Activated T-cell treated with anti-CD3 and anti-CD28 coated beads, Interleukin-2, amount 50 U/mL, for 72 hours (primary cell): ENCODE data around the gene MAOA. TPM values are rescaled to one million over a fixed set of nuclear protein-coding genes. Genes with fewer than 3 reads are reported as not detected.
A peak's percentile ranks its signal among the peaks of the same experiment; 100 is the strongest.

Source experiments
- ATAC-seq, 2 donors: fragments of 150-1000 bp; cut with Tn5 transposase; replicated peaks in 1 of 2; 2 replicates each; pipeline ENCODE4 v1.10.0; 2021; ENCODE audit warnings: moderate library complexity in 2 of 2, mild to moderate bottlenecking in 1 of 2
- DNase-seq, 2 donors: peaks; one replicate each; pipeline ENCODE4 v3.0.0; 2021 to 2022; ENCODE audit warnings: mixed read lengths in 1 of 2
- H3K27ac Mint-ChIP-seq: one replicate; pipeline ENCODE4 v1.8.0; 2022; ENCODE audit warnings: mild to moderate bottlenecking, moderate library complexity, mixed read lengths
- H3K27me3 Mint-ChIP-seq: one replicate; pipeline ENCODE4 v1.8.0; 2022; ENCODE audit warnings: low read depth, mixed read lengths
- H3K36me3 Mint-ChIP-seq, 2 donors: one replicate each; pipeline ENCODE4 v1.8.0; 2022; ENCODE audit warnings: mixed read lengths in 2 of 2, mild to moderate bottlenecking in 1 of 2; ENCODE audit not compliant: insufficient read depth in 2 of 2
- H3K4me1 Mint-ChIP-seq: one replicate; pipeline ENCODE4 v1.8.0; 2022; ENCODE audit warnings: low read depth, mixed read lengths
- H3K4me3 Mint-ChIP-seq, 2 donors: one replicate each; pipeline ENCODE4 v1.8.0; 2022; ENCODE audit warnings: mild to moderate bottlenecking in 2 of 2, mixed read lengths in 2 of 2, moderate library complexity in 2 of 2
- H3K9me3 Mint-ChIP-seq, 2 donors: one replicate each; pipeline ENCODE4 v1.8.0; 2022; ENCODE audit warnings: mixed read lengths in 2 of 2
- total RNA-seq, 2 donors: library from RNA; stranded (reverse); gene quantifications; one replicate each; pipeline ENCODE4 v1.2.3, GENCODE V29; 2022

Gene MAOA
- total RNA-seq, 2 donors from 2014 or later, result 6.3 to 13.2 TPM

DNA sequence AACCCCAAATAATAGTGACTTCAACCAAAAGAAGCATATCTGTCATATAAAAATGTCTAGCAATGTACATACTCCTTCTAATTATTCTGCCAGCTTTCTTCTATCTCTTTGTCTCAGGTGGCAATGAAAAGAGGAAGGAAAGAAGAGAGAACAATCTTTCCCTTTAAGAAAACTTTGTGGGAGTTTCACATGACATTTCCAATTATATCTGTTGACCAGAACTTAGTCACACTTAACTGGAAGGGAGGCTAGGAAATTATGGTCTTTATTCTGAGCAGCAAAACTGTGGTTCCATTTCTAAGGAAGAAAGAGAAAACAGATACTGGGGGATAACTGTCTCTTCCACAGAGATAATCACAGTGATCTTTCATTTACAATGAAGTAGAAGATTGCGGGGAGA lies 12.9 kb upstream of the MAOA start:
- H3K27me3 Mint-ChIP-seq, result peaks cover 16% of the 10 kb centered on the region
- H3K4me1 Mint-ChIP-seq, result peaks cover 11% of the 10 kb centered on the region
- H3K9me3 Mint-ChIP-seq, result no peaks in the 10 kb centered on the region
- peak overlapping the region; percentile 90 for H3K27ac Mint-ChIP-seq
- H3K36me3 Mint-ChIP-seq, result no peaks in the 10 kb centered on the region
- DNase-seq (no peak), ATAC-seq (peak in 1 of 2 donors; percentile 11)
- peak overlapping the region in 1 of 2 donors; percentile 72 for H3K4me3 Mint-ChIP-seq

- H3K27me3 Mint-ChIP-seq, result peaks cover 14% of the 10 kb centered on the region
- peak overlapping the region; percentile 90 for H3K27ac Mint-ChIP-seq
- H3K4me3 Mint-ChIP-seq, result peak overlapping the region in 1 of 2 donors; percentile 72
- no peaks in the 10 kb centered on the region for H3K9me3 Mint-ChIP-seq
- H3K4me1 Mint-ChIP-seq, result peaks cover 11% of the 10 kb centered on the region
- no peaks in the 10 kb centered on the region for H3K36me3 Mint-ChIP-seq
- ATAC-seq, result peak in 1 of 2 donors; percentile 23
- DNase-seq, result no peak
These were observed 12.4 kb upstream of the MAOA start for GRCh38 chrX:43643662-43644061.

DNA sequence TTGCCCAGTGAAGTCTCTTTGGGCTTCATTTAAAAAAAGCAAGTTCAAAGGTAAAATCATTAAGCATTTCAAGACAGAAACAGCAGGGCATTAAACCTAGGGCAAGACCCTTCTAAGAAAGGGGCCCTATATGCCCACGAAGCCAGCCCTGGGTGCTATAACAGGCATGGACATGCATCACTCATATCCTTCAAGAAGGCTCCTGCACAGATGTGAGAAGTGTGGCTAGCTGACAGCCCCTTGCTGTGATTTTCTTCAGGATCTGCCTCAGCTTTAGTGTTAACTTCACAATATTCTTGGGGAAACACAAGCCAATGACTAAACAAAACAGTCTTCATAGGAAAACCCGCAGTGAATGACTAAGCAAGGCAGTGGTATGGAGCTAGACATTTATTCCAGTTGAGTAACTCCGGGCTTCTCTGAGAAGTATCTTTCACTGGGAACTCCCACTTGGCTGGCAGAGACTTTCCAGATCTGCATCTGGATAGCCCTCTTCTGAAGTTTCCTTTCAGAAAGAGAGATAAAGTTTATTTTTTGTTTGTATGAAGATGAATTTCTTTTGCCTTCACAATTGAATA lies 11.9 kb upstream of the MAOA start:
- peaks cover 11% of the 10 kb centered on the region for H3K4me1 Mint-ChIP-seq
- no peaks in the 10 kb centered on the region for H3K9me3 Mint-ChIP-seq
- DNase-seq (no peak), ATAC-seq (peak; percentile 49 to 72)
- no peaks in the 10 kb centered on the region for H3K36me3 Mint-ChIP-seq
- no peak overlapping the region for H3K27ac Mint-ChIP-seq
- H3K27me3 Mint-ChIP-seq, result peaks cover 13% of the 10 kb centered on the region
- peak overlapping the region in 1 of 2 donors; percentile 39 for H3K4me3 Mint-ChIP-seq

DNA sequence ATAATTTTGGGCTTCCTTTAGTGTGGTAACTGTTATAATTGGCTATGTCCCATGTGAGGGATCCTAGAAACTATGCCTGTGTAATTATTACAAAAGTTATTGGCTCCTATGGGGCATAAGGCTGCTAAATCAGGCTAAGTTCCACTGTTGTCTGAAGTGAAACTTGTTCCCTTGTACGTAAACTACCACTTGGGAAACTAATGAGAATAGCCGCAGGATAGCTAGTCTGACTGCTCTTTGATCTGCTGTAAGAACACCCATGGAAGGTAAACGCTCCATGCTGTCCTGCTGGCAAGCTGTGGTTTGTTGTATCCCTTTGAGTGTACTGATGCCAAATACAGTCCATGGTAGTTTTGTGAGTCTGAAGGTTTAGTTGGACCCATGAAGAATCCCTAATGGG lies 9.3 kb upstream of the MAOA start:
- no peak for ATAC-seq
- Mint-ChIP-seq H3K4me3 (no peak overlapping the region), H3K4me1 (peaks cover 11% of the 10 kb centered on the region), H3K36me3 (no peaks in the 10 kb centered on the region), H3K27ac (no peak overlapping the region), H3K9me3 (no peaks in the 10 kb centered on the region), H3K27me3 (no peaks in the 10 kb centered on the region)
- no peak for DNase-seq

DNA sequence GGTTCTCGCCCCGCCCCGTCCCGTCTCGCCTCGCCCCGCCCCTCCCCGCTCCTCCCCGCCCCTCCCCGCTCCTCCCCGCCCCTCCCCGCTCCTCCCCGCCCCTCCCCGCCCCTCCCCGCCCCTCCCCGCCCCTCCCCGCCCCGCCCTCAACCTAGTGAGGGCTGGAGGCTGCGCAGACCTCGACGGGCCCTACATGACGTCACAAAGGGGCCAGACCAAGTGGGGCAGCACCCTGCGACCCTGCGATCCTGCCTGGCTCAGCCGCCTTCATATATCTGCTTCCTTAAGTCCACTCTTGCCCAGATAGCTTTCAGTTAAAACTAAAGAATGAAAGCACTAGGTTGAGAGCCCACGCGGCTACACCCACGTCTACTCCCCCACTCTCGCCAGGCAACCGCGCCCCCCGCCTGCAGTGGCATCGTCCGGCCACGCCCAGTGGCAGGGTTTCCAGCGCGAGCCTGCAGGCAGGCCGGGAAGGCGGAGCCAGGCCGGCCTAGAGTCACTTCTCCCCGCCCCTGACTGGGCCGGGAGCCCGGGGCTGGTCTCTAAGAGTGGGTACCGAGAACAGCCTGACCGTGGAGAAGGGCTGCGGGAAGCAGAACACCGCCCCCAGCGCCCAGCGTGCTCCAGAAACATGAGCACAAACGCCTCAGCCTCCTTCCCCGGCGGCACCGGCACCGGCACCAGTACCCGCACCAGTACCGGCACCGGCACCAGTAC lies 1.5 kb upstream of the MAOA start:
- ATAC-seq (peak; percentile 98), DNase-seq (peak; percentile 87)
- Mint-ChIP-seq H3K36me3 (no peaks in the 10 kb centered on the region), H3K4me3 (peak overlapping the region; percentile 89 to 95), H3K9me3 (no peaks in the 10 kb centered on the region), H3K27ac (peak overlapping the region; percentile 99), H3K27me3 (peaks cover 15% of the 10 kb centered on the region), H3K4me1 (peaks cover 9% of the 10 kb centered on the region)

- Mint-ChIP-seq H3K27ac (peak overlapping the region; percentile 29), H3K4me1 (peaks cover 9% of the 10 kb centered on the region), H3K36me3 (no peaks in the 10 kb centered on the region), H3K27me3 (peaks cover 15% of the 10 kb centered on the region), H3K9me3 (no peaks in the 10 kb centered on the region), H3K4me3 (peak overlapping the region; percentile 89 to 95)
- peak; percentile 8 to 23 for DNase-seq
- peak; percentile 30 to 46 for ATAC-seq
These were observed 721 bp upstream of the MAOA start for GRCh38 chrX:43655151-43656004.

DNA sequence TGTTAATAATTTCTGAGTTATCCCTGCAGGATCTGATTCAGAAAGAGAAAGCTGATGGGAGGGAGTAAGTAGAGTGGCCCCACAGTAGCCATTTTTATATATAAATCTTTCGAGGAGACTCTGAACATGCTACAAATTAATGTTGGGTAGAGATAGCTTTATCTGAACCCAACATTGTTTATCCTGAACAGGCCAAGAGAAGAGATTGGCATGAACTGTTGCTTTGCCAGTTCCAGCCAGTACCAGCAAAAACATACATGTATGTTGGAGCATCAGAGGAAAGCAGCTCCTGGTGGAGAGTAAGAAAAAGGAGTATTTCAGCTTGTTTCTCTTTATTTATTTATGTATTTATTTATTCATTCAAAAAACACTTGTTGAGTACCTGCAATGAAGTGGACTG lies 1.6 kb downstream of the MAOA start:
- Mint-ChIP-seq H3K9me3 (no peaks in the 10 kb centered on the region), H3K36me3 (no peaks in the 10 kb centered on the region), H3K4me3 (no peak overlapping the region), H3K4me1 (peaks cover 9% of the 10 kb centered on the region), H3K27ac (no peak overlapping the region), H3K27me3 (peaks cover 14% of the 10 kb centered on the region)
- ATAC-seq, result no peak
- DNase-seq, result no peak

DNA sequence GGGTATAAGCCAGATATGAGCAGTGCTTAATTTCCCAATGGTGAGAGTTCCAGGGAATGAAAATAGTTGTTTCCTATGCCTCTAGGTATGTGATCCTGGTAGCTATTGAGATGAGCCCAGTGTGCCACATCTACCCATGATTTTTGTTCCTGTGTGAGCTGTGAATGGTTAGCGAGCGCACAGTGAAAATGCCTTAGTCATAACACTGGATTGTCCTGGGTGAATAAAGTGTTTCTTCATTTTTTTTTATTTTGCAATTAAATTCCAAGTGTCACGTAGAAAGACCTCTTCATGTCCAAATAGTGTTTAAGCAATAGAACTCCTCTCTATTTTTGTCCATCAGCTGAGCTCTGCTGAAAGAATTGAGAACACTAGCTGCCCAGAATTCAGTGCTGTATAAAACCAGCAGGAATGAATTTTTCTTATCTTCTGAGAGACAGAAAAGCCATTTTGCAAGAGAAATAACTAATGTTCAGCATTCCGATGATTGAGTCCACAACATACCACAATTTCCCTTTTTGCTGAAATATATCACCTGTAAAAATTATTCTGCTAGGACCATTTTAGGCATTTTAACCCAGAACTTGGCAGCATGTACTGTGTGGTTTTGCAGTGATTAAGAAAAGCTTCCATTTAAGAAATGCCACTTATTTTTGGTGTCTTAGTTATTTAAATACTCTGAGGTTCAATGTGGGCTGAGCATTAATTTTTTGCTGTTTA lies 5.6 kb downstream of the MAOA start:
- Mint-ChIP-seq H3K4me3 (no peak overlapping the region), H3K27ac (no peak overlapping the region), H3K9me3 (no peaks in the 10 kb centered on the region), H3K27me3 (peaks cover 31% of the 10 kb centered on the region), H3K36me3 (no peaks in the 10 kb centered on the region), H3K4me1 (no peaks in the 10 kb centered on the region)
- ATAC-seq, result no peak
- DNase-seq, result no peak

DNA sequence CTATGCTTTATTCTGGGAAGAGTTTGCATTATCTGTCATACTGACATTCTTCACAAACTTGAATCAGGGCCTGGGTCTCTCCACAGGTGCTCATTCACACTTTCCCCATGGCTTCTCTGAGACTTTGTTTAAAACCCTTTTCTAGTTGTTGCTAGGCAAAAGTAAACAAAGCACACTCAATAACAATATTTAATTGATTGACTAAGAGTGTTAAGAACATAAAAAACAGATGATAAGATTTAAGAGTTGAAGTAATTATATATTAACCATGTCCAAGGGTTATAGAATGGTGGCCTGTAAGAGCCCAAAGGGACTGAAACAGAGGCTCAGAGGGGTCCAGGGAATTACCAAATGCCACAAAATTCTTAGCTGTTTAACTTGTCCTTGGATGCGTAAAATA lies 7.1 kb downstream of the MAOA start:
- Mint-ChIP-seq H3K27ac (no peak overlapping the region), H3K9me3 (no peaks in the 10 kb centered on the region), H3K4me1 (no peaks in the 10 kb centered on the region), H3K27me3 (peaks cover 29% of the 10 kb centered on the region), H3K4me3 (no peak overlapping the region), H3K36me3 (no peaks in the 10 kb centered on the region)
- no peak for DNase-seq
- ATAC-seq, result no peak

DNA sequence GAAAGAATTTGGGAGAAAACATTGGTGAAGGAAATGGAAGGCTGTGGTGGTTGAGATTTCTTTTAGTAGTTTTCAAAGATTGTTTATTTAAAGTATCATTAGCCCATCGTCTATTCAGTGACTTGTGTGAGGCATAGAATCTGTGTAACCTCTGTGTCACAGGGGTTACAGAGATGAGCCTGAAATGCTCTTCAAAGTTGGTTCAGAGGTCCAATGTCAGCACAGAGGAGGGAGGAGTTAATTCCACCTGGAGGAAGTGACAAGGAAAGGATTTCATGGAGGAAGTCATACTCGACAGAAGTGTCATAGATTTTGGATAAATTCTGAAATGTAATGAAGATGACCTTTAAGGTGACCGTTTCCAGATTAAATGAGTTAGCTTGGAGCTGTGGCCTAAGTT lies 8.2 kb downstream of the MAOA start:
- Mint-ChIP-seq H3K36me3 (no peaks in the 10 kb centered on the region), H3K4me1 (no peaks in the 10 kb centered on the region), H3K27ac (no peak overlapping the region), H3K4me3 (no peak overlapping the region), H3K9me3 (no peaks in the 10 kb centered on the region), H3K27me3 (peaks cover 28% of the 10 kb centered on the region)
- ATAC-seq, result no peak
- no peak for DNase-seq

GRCh38 chrX:43664708-43665107 lies 8.6 kb downstream of the MAOA start:
- Mint-ChIP-seq H3K9me3 (peaks cover 0 to 3% of the 10 kb centered on the region in 2 donors), H3K4me1 (no peaks in the 10 kb centered on the region), H3K36me3 (peaks cover 0 to 2% of the 10 kb centered on the region in 2 donors), H3K27me3 (peaks cover 33% of the 10 kb centered on the region), H3K4me3 (no peak overlapping the region), H3K27ac (no peak overlapping the region)
- DNase-seq (no peak), ATAC-seq (no peak)

DNA sequence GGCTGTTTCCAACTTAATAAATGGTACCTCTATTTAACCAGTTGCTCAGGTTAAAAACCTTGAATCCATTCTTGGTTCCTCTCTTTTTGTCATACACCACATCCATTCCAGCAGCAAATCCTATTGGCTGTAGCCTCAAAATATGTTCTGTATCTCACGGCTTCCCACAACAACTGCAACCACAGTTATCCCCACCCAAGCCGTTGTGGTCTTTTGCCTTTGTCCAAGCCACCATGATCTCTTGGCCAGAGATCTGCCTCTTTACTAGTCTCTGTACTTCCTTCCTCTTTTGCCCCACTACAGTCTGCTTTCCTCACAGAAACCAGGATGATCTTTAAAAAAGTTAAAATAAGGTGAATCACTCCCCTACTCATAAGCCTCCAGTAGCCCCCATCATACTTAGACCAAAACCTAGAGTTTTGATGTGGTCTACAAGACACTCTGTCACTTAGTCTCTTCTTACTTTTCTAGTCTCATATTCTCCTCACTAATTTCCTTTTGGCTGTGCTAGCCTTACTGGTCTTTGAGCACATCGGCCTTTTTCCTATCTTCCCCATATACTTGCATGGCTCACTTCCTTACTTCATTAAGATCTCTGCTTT lies 10.3 kb downstream of the MAOA start:
- peak overlapping the region in 1 of 2 donors; percentile 36 for H3K4me3 Mint-ChIP-seq
- ATAC-seq (peak; percentile 82 to 88), DNase-seq (no peak)
- H3K9me3 Mint-ChIP-seq, result peaks cover 0 to 3% of the 10 kb centered on the region in 2 donors
- no peaks in the 10 kb centered on the region for H3K4me1 Mint-ChIP-seq
- H3K36me3 Mint-ChIP-seq, result peaks cover 0 to 2% of the 10 kb centered on the region in 2 donors
- no peak overlapping the region for H3K27ac Mint-ChIP-seq
- peaks cover 34% of the 10 kb centered on the region for H3K27me3 Mint-ChIP-seq
